ENCODE data around the gene ALDH1L1. TPM values are rescaled to one million over a fixed set of nuclear protein-coding genes. Genes with fewer than 3 reads are reported as not detected.

The ALDH1L1 gene
- total RNA-seq, 1 donor from 2014 or later, result 0.49 TPM

- Mint-ChIP-seq H3K4me3 (no peak overlapping the region), H3K9me3 (no peaks in the 10 kb centered on the region), H3K4me1 (peaks cover 11% of the 10 kb centered on the region), H3K27ac (ENCODE audit: unreplicated experiment) (no peak overlapping the region), H3K36me3 (ENCODE audit: low read depth) (no peaks in the 10 kb centered on the region), H3K27me3 (ENCODE audit: low read depth) (no peaks in the 10 kb centered on the region)
- no peak for DNase-seq (ENCODE audit: low read depth, low spot score)
- TF ChIP-seq CTCF (conservative IDR thresholded peaks at IDR 0.05), result no peak
Observed at GRCh38 chr3:126154391-126155279, 25.8 kb downstream of the ALDH1L1 start.

- Mint-ChIP-seq H3K9me3 (no peaks in the 10 kb centered on the region), H3K27ac (ENCODE audit: unreplicated experiment) (no peak overlapping the region), H3K4me1 (peaks cover 3% of the 10 kb centered on the region), H3K4me3 (no peak overlapping the region), H3K36me3 (ENCODE audit: low read depth) (no peaks in the 10 kb centered on the region), H3K27me3 (ENCODE audit: low read depth) (no peaks in the 10 kb centered on the region)
- DNase-seq (ENCODE audit: low read depth, low spot score), result no peak
- TF ChIP-seq CTCF (conservative IDR thresholded peaks at IDR 0.05), result no peak
Observed at GRCh38 chr3:126153695-126154360, 26.6 kb downstream of the ALDH1L1 start.

GRCh38 chr3:126152901-126153694 lies 27.3 kb downstream of the ALDH1L1 start:
- Mint-ChIP-seq H3K4me1 (no peaks in the 10 kb centered on the region), H3K9me3 (no peaks in the 10 kb centered on the region), H3K4me3 (no peak overlapping the region), H3K27ac (ENCODE audit: unreplicated experiment) (no peak overlapping the region), H3K27me3 (ENCODE audit: low read depth) (no peaks in the 10 kb centered on the region), H3K36me3 (ENCODE audit: low read depth) (no peaks in the 10 kb centered on the region)
- DNase-seq (ENCODE audit: low read depth, low spot score), result no peak
- no peak for TF ChIP-seq CTCF (conservative IDR thresholded peaks at IDR 0.05)

- no peaks in the 10 kb centered on the region for H3K27me3 Mint-ChIP-seq (ENCODE audit: low read depth)
- DNase-seq (ENCODE audit: low read depth, low spot score), result no peak
- no peaks in the 10 kb centered on the region for H3K9me3 Mint-ChIP-seq
- H3K36me3 Mint-ChIP-seq (ENCODE audit: low read depth), result no peaks in the 10 kb centered on the region
- H3K27ac Mint-ChIP-seq (ENCODE audit: unreplicated experiment), result no peak overlapping the region
- no peaks in the 10 kb centered on the region for H3K4me1 Mint-ChIP-seq
- H3K4me3 Mint-ChIP-seq, result no peak overlapping the region
- no peak for TF ChIP-seq CTCF (conservative IDR thresholded peaks at IDR 0.05)
Observed at GRCh38 chr3:126152458-126152857, 27.9 kb downstream of the ALDH1L1 start.

GRCh38 chr3:126151562-126152302 lies 28.7 kb downstream of the ALDH1L1 start:
- H3K4me3 Mint-ChIP-seq, result no peak overlapping the region
- TF ChIP-seq CTCF (conservative IDR thresholded peaks at IDR 0.05), result no peak
- H3K27me3 Mint-ChIP-seq (ENCODE audit: low read depth), result no peaks in the 10 kb centered on the region
- no peaks in the 10 kb centered on the region for H3K9me3 Mint-ChIP-seq
- H3K4me1 Mint-ChIP-seq, result no peaks in the 10 kb centered on the region
- no peak for DNase-seq (ENCODE audit: low read depth, low spot score)
- H3K27ac Mint-ChIP-seq (ENCODE audit: unreplicated experiment), result no peak overlapping the region
- no peaks in the 10 kb centered on the region for H3K36me3 Mint-ChIP-seq (ENCODE audit: low read depth)
